ENCODE data around the gene CFAP74. TPM values are rescaled to one million over a fixed set of nuclear protein-coding genes. Genes with fewer than 3 reads are reported as not detected.

The CFAP74 gene, protein sequence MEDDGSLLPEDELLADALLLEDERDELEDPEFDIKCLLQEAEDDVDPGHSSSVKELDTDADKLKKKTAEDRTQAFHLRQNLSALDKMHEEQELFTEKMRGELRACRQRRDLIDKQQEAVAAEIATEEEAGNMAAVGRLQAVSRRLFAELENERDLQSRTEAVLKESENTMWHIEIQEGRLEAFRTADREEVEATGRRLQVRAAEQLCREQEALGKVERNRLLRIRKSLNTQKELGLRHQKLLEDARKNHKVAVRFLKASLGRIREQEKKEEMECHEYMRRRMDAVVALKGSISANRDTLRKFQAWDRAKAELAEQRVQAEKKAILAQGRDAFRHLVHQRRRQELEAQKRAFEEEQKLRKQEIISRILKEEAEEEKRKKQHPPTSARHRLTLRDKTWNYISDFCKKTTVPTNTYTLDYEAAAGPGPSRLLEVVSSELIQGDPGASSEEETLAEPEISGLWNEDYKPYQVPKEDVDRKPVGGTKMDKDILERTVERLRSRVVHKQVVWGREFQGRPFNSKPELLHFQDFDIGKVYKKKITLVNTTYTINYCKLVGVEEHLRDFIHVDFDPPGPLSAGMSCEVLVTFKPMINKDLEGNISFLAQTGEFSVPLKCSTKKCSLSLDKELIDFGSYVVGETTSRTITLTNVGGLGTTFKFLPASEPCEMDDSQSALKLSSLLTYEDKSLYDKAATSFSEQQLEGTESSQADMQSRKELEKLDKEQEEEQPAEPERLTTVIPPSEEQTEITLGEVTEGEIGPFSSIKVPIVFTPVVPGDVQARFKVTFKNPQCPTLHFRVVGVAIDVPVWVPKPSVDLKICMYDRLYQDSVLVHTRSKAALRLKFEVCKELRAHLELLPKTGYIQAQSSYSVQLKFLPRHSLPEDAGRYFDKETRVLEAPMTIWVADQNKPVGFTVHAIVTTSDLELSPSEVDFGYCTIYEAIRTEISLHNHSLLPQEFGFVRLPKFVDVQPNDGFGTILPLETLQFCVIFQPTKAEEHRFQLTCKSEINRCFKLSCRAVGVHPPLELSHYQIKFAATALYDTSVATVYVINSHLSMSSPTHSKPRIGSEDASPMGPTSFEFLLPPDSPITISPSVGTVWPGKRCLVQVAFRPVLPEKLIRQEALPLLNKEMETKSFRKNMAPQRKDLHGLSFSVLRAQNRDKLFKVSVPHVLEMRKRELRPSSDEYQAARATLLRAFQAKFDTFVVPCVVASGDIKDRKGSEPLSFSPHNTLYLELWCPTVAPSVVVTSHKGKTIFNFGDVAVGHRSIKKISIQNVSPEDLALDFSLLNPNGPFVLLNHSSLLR (N-terminal part only)
- 0.12 and 0.32 TPM in 2 replicates for total RNA-seq
- long read RNA-seq: 0 reads

DNA sequence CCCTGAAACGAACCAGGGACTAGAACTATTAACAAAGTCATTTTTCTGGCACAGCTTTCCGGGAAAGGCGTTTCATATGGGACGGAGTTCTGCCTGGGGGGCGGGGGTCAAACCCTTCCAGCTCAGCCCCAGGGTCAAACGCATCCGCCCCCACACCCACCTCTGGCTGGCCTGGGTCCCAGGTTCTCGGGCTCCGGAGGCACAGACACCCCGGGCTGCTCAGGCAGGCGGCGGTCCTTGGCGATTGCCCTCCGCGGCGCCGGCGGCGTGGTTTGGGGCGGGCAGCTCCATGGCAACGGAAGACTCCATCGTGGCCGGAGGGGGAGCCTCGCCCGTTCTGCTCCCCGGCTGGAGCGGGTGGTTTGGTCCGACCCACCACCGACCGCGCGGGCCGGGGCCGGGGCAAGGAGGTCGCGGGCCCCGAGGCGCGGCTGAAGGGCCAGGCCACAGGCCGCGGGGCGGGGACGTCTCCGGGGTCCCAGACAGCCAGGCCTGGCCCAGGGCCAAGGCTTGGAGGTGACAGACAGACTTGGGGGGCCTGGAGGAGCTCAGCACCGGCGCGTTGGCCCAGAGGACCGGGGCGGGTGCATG lies at the start of gene CFAP74:
TSS of gene CFAP74 (minus strand) at position 246 of the 591 bp plus-strand sequence. CDS start 12,830 bp downstream, outside the sequence.
- TF ChIP-seq, protein P1, sequence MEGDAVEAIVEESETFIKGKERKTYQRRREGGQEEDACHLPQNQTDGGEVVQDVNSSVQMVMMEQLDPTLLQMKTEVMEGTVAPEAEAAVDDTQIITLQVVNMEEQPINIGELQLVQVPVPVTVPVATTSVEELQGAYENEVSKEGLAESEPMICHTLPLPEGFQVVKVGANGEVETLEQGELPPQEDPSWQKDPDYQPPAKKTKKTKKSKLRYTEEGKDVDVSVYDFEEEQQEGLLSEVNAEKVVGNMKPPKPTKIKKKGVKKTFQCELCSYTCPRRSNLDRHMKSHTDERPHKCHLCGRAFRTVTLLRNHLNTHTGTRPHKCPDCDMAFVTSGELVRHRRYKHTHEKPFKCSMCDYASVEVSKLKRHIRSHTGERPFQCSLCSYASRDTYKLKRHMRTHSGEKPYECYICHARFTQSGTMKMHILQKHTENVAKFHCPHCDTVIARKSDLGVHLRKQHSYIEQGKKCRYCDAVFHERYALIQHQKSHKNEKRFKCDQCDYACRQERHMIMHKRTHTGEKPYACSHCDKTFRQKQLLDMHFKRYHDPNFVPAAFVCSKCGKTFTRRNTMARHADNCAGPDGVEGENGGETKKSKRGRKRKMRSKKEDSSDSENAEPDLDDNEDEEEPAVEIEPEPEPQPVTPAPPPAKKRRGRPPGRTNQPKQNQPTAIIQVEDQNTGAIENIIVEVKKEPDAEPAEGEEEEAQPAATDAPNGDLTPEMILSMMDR (conservative IDR thresholded peaks at IDR 0.05): no peak
- H3K36me3 Mint-ChIP-seq (ENCODE audit: low read depth): no peaks in the 10 kb centered on the region
- H3K27ac Mint-ChIP-seq (ENCODE audit: unreplicated experiment): no peak within 1 kb of the TSS
- H3K27me3 Mint-ChIP-seq (ENCODE audit: low read depth): peaks cover 8% of the 10 kb centered on the region
- no peaks in the 10 kb centered on the region for H3K9me3 Mint-ChIP-seq
- H3K4me1 Mint-ChIP-seq: peaks cover 15% of the 10 kb centered on the region
- peak; percentile 85 for DNase-seq (ENCODE audit: low read depth, low spot score)
- no peak within 1 kb of the TSS for H3K4me3 Mint-ChIP-seq

- no peaks in the 10 kb centered on the region for H3K9me3 Mint-ChIP-seq
- H3K27me3 Mint-ChIP-seq (ENCODE audit: low read depth): peaks cover 59% of the 10 kb centered on the region
- peaks cover 4% of the 10 kb centered on the region for H3K4me1 Mint-ChIP-seq
- TF ChIP-seq, protein P1 (conservative IDR thresholded peaks at IDR 0.05): no peak
- no peak overlapping the region for H3K27ac Mint-ChIP-seq (ENCODE audit: unreplicated experiment)
- no peak for DNase-seq (ENCODE audit: low read depth, low spot score)
- no peak overlapping the region for H3K4me3 Mint-ChIP-seq
- H3K36me3 Mint-ChIP-seq (ENCODE audit: low read depth): no peaks in the 10 kb centered on the region
Observed at GRCh38 chr1:2053217-2053616, 49.6 kb upstream of the CFAP74 start.

GRCh38 chr1:2052756-2053155 lies 49.2 kb upstream of the CFAP74 start:
- Mint-ChIP-seq H3K9me3 (no peaks in the 10 kb centered on the region), H3K4me3 (no peak overlapping the region), H3K27me3 (ENCODE audit: low read depth) (peaks cover 63% of the 10 kb centered on the region), H3K36me3 (ENCODE audit: low read depth) (no peaks in the 10 kb centered on the region), H3K4me1 (peaks cover 4% of the 10 kb centered on the region), H3K27ac (ENCODE audit: unreplicated experiment) (no peak overlapping the region)
- TF ChIP-seq, protein P1 (conservative IDR thresholded peaks at IDR 0.05): no peak
- DNase-seq (ENCODE audit: low read depth, low spot score): no peak

- DNase-seq (ENCODE audit: low read depth, low spot score): no peak
- TF ChIP-seq, protein P1 (conservative IDR thresholded peaks at IDR 0.05): no peak
- Mint-ChIP-seq H3K4me1 (peaks cover 4% of the 10 kb centered on the region), H3K27me3 (ENCODE audit: low read depth) (peaks cover 69% of the 10 kb centered on the region), H3K9me3 (no peaks in the 10 kb centered on the region), H3K27ac (ENCODE audit: unreplicated experiment) (no peak overlapping the region), H3K36me3 (ENCODE audit: low read depth) (no peaks in the 10 kb centered on the region), H3K4me3 (no peak overlapping the region)
Observed at GRCh38 chr1:2052054-2052679, 48.6 kb upstream of the CFAP74 start.
